ENCODE measurements around the gene ZNF133. TPM values are rescaled to one million over a fixed set of nuclear protein-coding genes. Genes with fewer than 3 reads are reported as not detected.

The ZNF133 gene
- total and polyA plus RNA-seq, 2 experiments from 2014 or later, result 9.4 to 15.1 TPM

- TF ChIP-seq ZNF462 (CRISPR knock-in tag; IDR thresholded peaks at IDR 0.05), result no peak
- no peak for TF ChIP-seq CTCF (conservative IDR thresholded peaks at IDR 0.05; ENCODE audit: low read depth in 2 of 2)
- TF ChIP-seq ZNF331 (CRISPR knock-in tag; IDR thresholded peaks at IDR 0.05; ENCODE audit: low read depth), result no peak
- TF ChIP-seq ETS1 (IDR thresholded peaks at IDR 0.05), result no peak
Observed at GRCh38 chr20:18326990-18327389, 38.7 kb downstream of the ZNF133 start (continued).

- DNase-seq (ENCODE audit: low spot score), result no peak
- no peaks in the 10 kb centered on the region for H3K9me2 ChIP-seq (ENCODE audit: insufficient read depth)
- H3K27ac Mint-ChIP-seq, result no peak overlapping the region
- H3K36me3 ChIP-seq (ENCODE audit: insufficient read depth), result no peaks in the 10 kb centered on the region
- no peaks in the 10 kb centered on the region for H3K4me1 Mint-ChIP-seq
- no peaks in the 10 kb centered on the region for H3K27me3 ChIP-seq (ENCODE audit: insufficient read depth)
- H4K20me1 ChIP-seq (replicated peaks; ENCODE audit: insufficient read depth), result no peaks in the 10 kb centered on the region
- H3K36me3 Mint-ChIP-seq (ENCODE audit: low read depth), result peaks cover 37% of the 10 kb centered on the region
- no peaks in the 10 kb centered on the region for H3F3A ChIP-seq (replicated peaks; ENCODE audit: low read depth)
- H3K4me2 ChIP-seq, result no peak overlapping the region
- H3K4me1 ChIP-seq (ENCODE audit: insufficient read depth), result no peaks in the 10 kb centered on the region
- H2AFZ ChIP-seq, result no peak overlapping the region
- H3K9me3 Mint-ChIP-seq, result peaks cover 63% of the 10 kb centered on the region
- no peak for ATAC-seq
- H3K79me2 ChIP-seq (replicated peaks; ENCODE audit: insufficient read depth), result no peaks in the 10 kb centered on the region
- no peak overlapping the region for H3K27ac ChIP-seq (ENCODE audit: low read depth)
- no peak overlapping the region for H3K4me3 ChIP-seq
- H3K4me3 Mint-ChIP-seq, result no peak overlapping the region
- peaks cover 2% of the 10 kb centered on the region for H3K27me3 Mint-ChIP-seq (ENCODE audit: insufficient read depth, low read depth, poor library complexity)
- TF ChIP-seq JUNB (IDR thresholded peaks at IDR 0.05; ENCODE audit: unreplicated experiment), result no peak
- TF ChIP-seq EZH2phosphoT487 (IDR thresholded peaks at IDR 0.05; ENCODE audit: unreplicated experiment), result no peak
- no peak for TF ChIP-seq ZNF462 (CRISPR knock-in tag; IDR thresholded peaks at IDR 0.05)
- TF ChIP-seq NANOG (IDR thresholded peaks at IDR 0.05; ENCODE audit: borderline replicate concordance), result no peak
Observed at GRCh38 chr20:18331694-18332093, 43.4 kb downstream of the ZNF133 start.

Data from GM23338 (cell line).